GM18519 (cell line): Measurements from ENCODE around the gene MAML2.
A peak's percentile ranks its signal among the peaks of the same experiment; 100 is the strongest.
"Not testable (repeated sequence)": the region's sequence is repeated elsewhere in the genome, so short reads cannot be mapped to it uniquely, and the experiment has no call there.

ENCODE experiments used
- ATAC-seq: cut with Tn5 transposase; IDR thresholded peaks from one replicate; pipeline ENCODE4 v1.9.1; 2021; ENCODE audit warnings: mild to moderate bottlenecking, moderate library complexity; ENCODE audit not compliant: unreplicated experiment, low FRiP score

The MAML2 gene

DNA sequence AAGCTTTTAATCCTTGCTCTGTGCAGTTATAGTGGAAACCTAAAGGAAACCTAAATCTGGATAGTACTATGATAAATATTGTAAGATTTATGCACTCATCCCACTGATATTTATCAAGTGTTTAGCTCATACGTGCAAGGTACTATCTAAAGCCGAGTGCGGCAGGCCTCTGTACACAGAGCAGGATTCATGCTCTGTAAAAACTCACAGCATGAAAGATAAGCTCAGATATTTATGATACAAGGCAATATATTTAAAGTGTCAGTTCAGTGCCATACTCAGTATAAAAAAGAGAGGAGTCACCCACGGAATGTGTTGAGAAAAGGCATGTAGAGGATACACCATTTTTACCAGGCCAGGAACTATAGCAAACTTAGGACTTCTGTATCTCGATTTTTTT, 66.2 kb downstream of the MAML2 start:
- ATAC-seq = no peak

DNA sequence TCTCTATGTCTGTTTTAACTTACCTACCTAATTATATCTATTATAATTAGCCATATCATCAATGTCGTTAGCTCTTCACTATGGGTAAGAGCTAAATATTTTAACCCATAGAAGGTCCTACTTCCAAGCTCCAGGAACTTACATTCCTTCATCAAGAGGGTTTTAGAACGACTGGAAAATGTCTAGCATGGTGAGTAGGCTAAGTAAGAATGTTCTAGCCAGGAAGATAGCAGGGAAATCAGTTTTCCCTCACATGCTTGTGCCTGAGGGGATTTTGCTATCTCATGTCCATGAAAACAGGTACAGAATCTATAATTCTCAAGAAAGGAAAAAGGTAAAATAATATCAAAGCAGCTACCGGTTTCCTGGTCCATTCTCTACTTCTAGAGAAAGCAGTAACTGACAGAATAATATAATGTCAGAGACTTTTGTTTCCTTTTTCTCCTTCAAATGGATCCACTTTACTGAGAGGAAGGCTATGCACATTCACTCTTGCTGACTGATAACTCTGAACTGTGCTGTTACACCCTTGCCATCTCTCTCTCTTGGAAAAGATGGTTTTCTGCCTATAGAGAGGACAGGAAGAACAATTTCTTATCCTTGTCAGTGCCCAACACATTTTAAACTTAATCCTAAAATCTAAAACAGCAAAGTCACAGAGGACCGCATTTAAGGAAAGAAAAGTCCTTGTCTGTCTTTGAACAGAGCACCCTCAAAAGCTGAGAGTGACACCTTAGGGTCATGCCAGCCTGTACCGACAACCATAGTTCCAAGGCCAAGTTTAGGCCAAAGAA, 67.0 kb downstream of the MAML2 start:
- ATAC-seq = no peak

DNA sequence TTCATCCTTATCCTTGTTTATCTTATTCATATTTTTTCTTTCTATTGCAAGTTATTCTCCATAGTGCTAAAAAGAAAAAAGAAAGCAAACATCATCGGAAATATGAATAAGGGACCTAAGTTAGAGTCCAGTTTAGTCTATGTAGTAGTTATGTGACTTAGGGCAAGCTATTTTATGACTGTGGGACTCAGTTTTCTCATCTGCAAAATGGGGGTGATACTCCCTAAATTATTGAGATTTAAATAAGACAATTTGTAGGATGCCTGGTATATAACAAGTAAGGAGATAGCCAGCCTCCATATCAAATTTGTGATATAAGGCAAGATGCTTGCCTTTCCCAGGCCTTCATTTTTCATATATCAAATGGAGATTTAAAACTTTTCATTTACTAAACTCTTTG, 69.5 kb downstream of the MAML2 start:
- ATAC-seq = no peak

DNA sequence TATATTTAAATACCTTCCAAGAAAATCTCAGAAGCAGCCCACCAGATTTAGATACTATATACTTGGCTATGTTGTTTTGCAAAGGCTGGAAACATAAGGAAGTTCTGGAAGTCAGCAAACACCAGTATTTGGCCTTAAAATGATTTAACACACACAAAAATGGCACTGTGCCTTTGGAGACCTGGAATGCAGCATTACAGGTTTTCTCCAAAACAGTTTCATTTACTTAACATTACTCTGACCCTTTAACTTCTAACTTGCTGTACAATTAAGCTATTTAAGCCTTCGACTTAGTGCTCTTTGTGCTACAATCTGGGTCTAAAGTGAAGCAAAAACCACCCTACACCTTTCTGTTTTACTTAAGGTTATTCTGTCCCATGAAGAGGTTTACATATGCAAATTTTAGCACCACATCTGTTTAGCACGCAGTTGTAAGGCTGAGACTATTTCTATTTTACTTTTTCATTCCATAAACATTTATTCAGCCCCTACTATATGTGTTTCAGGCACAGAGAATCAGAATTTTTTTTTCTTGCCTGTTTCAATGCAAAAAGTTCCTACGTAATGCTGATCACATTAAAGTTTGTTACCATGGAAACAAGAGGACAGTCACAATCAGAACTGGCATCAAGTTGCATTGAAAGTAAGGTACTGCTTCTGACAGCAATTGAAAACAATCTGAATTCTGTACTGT, 70.3 kb downstream of the MAML2 start:
- no peak for ATAC-seq

DNA sequence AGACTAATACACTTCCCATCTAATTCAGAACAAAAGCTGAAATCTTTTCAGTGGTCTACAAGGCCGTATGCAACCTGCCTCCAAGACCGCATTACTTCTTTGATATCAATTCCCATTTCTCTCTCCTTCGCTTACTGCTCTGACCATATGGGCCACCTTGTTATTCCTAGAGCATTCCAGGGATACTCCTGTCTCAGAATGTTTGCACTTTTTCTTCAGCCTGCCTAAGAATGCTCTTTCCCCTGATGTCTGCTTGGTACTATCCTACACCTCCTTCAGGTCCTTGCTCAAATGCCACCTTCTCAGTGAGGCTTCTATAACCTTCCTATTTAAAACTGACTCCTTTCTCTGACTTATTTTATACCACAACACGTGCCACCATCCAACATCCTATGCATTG, 71.2 kb downstream of the MAML2 start:
- ATAC-seq = no peak

DNA sequence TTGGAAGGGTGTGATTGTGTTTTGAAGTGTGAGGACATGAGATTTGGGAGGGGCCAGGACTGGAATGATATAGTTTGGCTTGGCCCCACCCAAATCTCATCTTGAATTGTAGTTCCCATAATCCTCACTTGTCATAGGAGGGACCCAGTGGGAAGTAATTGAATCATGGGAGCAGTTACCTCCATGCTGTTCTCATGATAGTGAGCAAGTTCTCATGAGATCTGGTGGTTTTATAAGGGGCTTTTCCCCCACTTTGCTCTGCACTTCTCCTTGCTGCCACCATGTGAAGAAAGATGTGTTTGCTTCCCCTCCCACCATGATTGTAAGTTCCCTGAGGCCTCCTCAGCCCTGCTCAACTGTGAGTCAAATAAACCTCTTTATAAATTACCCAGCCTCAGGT, 71.6 kb downstream of the MAML2 start:
- not testable (repeated sequence) for ATAC-seq

DNA sequence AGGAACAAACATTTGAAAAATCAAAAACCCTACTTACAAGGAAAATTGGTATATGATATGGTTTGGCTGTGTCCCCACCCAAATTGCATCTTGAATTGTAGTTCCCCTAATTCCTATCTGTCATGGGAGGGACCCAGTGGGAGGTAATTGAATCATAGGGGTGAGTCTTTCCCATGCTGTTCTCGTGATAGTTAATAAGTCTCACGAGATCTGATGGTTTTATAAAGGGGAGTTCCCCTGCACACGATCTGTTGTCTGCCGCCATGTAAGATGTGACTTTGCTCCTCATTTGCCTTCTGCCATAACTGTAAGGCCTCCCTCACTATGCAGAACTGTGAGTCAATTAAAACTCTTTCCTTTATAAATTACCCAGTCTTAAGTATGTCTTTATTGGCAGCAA, 74.5 kb downstream of the MAML2 start:
- ATAC-seq = not testable (repeated sequence)

DNA sequence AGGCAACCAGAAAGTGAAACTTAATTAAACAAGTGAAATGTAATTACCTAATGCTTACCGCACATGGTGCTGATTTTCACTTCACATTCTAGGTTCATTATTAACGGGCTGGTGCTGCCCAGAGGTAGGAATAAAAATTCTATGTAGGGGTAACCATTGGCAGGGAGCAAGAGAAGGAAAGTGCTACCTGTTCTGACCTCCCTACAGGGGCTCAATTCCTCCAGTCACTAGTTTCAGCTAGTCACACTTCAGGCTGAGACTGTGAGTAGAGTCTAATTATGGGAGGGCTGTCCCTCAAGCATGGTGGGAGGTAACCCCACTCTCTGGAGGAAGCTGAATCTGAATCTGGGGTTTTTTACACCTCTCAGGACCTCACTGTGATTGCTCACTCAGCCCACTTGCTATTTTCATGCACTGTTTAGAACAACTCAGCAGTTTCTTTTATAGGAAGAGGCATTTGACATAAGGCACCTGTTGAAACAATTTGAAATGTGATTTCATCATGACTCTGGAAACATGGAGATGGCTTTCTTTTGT, 75.4 kb downstream of the MAML2 start:
- ATAC-seq = peak; percentile 96

DNA sequence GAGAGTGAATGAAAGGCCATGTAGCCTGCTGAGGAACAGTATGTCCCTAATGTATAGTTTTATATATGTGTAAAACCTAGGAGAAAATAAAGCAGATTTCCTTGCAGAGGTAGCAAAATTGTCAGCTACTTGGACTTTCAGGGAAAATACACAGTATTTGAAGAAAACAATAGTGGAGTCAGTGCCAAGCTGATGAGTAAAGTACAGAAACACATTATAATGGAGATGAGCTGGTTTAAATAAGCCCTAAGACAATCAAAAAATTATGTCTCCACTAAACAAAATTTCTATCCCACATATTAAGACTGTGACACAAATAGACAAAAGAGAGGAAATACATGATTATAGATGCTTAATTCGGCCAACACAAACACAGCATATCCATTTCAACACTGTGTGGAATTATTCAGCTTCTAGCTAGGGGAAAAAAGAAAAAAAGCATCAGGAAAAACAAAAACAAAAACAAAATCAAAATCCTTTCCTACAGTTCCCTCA, 75.9 kb downstream of the MAML2 start:
- ATAC-seq = no peak

DNA sequence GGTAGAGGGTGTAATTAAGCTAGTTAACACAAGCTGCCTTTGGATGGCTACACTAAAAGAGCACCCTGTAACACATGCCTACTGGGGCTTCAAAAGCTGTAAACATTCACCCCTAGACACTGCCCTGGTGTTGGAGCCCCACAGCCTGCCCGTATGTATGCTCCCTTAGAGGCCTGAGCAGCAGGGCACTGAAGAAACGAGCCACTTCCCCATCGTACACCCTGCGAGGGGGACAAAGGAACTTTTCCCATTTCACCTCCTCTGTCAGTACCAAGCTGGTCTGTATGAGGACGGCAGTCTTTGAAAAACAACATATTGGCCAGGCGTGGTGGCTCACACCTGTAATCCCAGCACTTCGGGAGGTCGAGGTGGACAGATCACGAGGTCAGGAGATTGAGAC, 77.0 kb downstream of the MAML2 start:
- ATAC-seq = no peak

DNA sequence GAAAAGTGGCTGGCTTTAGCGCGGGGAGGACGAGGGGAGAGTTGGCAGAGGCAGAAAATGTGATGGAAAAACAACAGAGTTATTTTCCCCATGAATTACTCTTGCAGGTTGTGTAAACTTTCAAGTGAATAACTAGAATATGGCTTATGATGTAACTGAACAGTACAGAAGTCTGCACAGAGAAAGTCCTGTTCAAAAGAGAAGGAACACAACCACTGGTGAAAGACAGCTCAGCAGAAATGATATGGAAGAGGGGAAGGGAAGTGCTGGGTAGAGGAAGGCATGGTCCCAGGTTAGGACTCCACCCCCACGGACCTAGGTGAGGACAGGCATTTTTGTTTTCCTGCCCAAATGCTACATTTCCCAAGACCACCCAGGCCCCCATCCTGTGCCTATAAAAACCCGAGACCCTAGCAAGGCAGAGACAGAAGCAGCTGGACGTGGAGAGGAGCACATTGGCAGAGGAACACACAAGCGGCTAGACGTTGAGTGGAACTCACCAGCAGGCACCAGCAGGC, 77.7 kb downstream of the MAML2 start:
- no peak for ATAC-seq

DNA sequence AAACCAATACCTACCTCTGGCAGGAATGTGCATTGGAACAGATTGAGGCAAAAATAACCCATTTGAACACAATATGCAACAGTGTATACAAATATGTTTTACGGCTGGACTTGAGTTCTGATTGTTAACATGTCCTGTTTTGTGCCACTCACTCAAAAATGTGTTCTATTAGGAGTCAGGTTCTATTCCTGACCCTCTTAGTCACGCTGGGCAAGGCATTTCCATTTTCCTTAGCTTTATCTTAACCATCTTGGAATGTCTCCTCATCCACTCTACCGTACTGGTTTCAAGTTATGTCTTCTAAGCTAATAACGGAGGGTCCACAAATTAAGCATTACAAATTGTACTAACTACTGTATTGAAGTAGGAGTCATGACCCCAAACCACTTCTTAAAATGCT, 78.6 kb downstream of the MAML2 start:
- no peak for ATAC-seq

DNA sequence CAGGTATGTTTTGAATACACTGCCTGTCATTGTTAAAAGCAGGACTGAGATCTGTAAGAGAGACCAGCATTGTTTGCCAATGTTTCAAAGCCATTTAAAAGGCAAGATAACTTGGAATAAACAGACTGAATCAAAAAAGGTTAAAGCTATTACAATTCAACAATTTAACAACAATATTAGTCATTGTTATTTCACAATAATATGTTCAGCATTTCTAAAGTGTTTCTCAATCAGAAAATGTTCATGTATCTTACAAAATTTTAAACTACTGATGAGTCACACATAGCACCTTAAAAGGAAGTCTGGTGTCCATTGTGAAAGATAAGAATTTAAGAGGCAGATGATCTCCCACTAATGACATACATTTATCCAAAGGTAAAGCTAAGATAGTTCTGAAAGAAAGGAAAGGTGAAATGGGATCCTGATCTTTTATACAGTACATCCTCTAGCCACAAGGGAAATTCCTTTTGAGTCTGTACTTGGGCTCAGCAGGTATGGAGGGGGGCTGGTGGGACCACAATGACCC, 79.7 kb downstream of the MAML2 start:
- ATAC-seq = no peak

DNA sequence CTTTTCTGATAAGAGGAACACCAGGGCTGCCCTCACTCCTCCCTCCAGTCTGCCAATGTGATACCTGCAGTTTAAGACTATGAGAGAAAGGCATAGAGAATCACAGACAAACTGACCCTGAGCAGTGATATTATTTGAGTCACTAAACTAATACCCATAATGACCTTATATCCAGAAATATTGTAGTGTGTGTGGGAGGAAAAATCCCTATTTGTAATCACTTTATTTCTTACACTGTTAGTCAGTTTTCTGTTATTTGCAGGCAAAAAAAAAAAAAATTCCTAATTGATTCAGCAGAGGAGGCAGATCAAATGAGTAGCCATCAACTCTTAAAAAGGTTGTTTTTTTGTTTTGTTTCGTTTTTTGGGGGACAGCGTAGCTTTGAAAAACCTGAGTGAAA, 82.5 kb downstream of the MAML2 start:
- no peak for ATAC-seq

DNA sequence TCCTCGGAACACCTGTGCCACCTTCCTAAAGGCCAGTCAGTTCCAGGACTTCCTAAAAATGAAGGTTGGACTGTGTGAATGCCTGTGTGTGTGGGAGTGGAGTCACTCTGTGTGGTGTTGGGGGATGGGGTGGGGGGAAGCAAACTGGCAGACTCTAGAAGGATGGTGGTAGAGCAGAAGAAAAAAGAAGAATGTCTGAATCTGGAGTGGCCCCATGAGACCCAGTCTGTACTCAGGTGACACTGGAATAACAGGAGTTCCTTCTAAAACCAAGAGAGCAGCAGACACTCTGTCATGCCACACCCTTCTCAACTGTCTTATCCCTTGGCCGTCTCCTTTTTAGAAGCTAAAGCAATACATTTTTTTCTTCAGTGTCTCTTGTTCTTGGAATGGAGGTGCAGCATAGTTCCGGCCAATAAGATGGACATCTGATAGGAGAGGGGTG, 82.9 kb downstream of the MAML2 start:
- ATAC-seq = no peak

DNA sequence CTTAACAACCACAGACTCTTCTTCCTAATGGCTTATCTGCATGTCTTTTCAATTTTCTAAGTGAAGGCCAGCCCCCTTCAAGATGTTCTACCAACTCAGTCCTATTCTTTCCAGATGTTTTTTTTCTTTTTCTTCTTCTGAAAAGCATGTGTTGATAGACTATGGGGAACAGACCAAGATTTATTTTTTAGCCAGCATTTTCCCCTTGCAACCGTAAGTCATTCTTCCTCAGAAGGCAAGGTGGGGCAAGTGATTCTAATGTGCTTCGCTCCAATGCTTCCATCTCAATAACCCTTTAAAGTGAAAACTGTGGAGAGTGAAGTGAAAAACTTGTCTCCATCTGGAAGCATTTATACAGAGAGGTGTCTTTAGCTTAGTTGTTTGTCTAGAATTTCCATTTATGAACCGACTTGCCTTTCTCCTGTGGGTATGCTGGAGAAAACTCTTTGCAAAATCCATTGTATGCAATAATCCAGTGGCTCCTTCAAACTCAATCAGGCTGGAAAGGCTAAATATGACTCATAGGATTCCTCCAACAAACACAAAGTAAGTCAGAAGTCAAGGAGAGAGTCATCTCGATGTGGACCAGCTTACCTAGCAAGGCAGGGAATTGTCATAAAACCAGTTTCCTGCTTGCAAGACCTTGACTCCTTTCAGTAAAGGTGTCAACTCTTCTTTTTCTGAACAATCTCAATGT, 83.7 kb downstream of the MAML2 start:
- no peak for ATAC-seq

DNA sequence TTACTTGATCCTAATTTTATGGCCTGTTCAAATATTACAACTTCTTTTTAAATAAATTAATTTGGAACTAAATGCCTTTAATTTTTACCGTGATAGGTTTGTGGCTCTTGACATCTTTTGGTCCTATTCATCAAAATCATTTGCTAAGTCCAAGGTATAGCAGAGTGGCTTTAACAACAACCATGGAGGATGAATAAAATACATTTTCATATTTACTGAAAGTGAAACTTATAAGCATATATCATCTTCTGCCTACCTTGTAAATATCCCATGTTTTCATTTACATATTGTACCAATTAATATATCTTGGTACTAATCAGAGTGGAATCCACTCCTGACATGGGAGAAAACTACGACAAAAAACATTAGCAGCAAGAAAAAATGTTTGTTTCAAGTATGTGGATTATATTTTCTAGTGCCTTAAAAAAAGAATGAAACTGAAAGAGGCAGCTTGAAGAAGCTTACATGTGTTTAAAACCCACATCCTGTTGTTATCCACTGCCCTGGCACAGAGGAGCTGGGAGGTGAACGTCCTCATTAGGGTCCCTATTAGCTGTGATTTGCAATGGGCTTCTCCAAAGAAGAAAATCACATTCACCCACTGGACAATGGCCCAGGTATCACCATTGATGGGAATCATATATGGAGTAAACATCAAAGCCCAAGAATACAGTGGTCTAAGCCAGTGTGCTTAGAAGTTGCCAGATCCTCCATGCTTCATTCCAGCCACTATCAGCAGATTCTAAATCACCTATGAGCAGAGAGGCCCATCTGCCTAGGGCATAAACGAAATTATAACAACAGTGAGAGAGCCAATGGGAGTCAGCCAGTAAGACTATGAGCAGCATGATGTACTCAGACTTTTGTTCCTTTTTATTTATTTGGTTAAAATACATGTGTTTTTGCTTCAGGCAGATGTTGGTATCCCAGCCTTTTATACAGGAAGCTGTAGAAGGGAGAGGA, 84.7 kb downstream of the MAML2 start:
- ATAC-seq = peak; percentile 71

DNA sequence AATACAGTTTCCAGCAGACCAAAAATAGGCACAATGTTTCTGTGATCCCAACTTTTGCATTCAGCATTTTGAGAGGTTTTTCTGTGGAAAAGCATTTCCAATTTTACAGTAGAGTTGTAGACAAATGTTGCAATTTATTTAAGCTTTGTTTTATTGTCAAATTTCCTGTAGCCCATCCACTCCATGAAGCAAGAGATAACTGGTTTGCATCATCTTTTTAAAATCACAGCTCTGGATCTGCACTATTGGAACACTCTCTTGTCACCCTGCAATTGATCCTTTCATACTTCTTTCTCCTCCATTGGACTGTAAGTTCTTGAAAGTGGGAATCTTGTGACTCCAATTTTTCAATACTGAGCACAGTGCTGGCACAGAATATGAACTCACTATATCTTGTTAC, 86.0 kb downstream of the MAML2 start:
- no peak for ATAC-seq

DNA sequence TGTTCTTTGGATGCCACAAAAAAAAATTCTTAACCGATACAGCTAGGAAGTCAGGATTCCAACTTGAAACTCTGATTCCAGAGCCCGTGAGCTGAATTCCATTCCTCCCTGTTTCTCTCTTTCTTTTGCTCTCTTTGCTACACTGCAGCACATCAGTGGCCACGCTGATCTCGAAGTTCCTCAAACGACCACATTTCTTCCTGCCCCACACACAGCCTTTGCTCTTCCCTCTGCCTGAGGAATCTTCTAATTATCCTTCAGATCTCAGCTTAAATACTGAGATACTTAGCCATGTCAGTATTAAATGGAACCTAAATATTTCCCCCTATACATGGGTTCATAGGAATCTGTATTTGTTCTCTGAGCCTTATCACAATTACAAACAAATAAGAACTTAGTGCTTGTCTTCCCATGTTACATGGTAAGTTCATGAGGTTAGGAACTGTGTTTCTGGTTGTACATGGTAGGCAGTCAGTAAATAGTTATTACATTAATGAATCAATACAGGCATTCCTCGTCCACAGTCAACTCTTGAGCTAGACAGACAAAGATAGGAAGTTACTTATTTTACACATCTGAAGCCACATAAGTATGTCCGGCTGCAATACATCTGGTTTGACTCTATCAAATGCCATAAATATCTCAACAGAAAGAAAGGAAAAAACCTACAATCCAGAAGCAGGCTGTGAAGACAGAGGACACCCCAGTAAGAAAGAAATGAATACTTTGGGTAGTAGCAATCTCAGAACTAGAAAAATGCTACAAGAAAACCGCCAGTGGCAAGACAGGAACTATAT, 86.6 kb downstream of the MAML2 start:
- ATAC-seq = no peak
